HepG2 (cell line): ENCODE data around the gene C1orf50. TPM values are rescaled to one million over a fixed set of nuclear protein-coding genes. Genes with fewer than 3 reads are reported as not detected.

Experiments used
- AHR ChIP-seq: IDR thresholded peaks from 2 replicates; pipeline ENCODE4 v1.6.1; 2018; ENCODE audit warnings: missing genetic modification reagents, missing compliant biosample characterization
- HDAC2 ChIP-seq: sonication (generic); formaldehyde crosslinking; IDR thresholded peaks from 2 replicates; pipeline ENCODE4 v1.4.0; 2020; ENCODE audit warnings: missing genetic modification reagents
- HDAC6 ChIP-seq: fragments of 200-600 bp; sonication (generic); IDR thresholded peaks from 2 replicates; pipeline ENCODE4 v1.7.0; 2017; ENCODE audit warnings: mild to moderate bottlenecking, antibody characterized with exemption, low read length, low read depth
- HMG20B ChIP-seq: conservative IDR thresholded peaks from 2 replicates; pipeline ENCODE4 v1.6.1; 2016; ENCODE audit warnings: missing genetic modification reagents, missing compliant biosample characterization
- HNF1B ChIP-seq: sonication (generic); formaldehyde crosslinking; IDR thresholded peaks from 2 replicates; pipeline ENCODE4 v1.5.1; 2020; ENCODE audit warnings: mild to moderate bottlenecking, moderate library complexity, missing genetic modification reagents
- KDM3A ChIP-seq: IDR thresholded peaks from 2 replicates; pipeline ENCODE4 v1.6.1; 2018; ENCODE audit warnings: low read depth, missing compliant biosample characterization
- NAIF1 ChIP-seq: sonication (generic); formaldehyde crosslinking; IDR thresholded peaks from 2 replicates; pipeline ENCODE4 v1.5.0; 2020; ENCODE audit warnings: mild to moderate bottlenecking, missing genetic modification reagents, borderline replicate concordance
- PHF8 ChIP-seq: sonication (generic); formaldehyde crosslinking; IDR thresholded peaks from 2 replicates; pipeline ENCODE4 v1.5.0; 2020; ENCODE audit warnings: missing genetic modification reagents
- POGK ChIP-seq: sonication (generic); formaldehyde crosslinking; conservative IDR thresholded peaks from 2 replicates; pipeline ENCODE4 v1.8.0; 2022; ENCODE audit warnings: mild to moderate bottlenecking, moderate library complexity, missing genetic modification reagents
- RARG ChIP-seq: sonication (generic); formaldehyde crosslinking; IDR thresholded peaks from 2 replicates; pipeline ENCODE4 v1.4.0; 2020; ENCODE audit warnings: low read depth, mild to moderate bottlenecking, missing genetic modification reagents
- SALL2 ChIP-seq: sonication (generic); formaldehyde crosslinking; IDR thresholded peaks from 2 replicates; pipeline ENCODE4 v1.8.1; 2023; ENCODE audit warnings: mild to moderate bottlenecking, missing genetic modification reagents, inconsistent platforms
- SMAD3 ChIP-seq: sonication (generic); formaldehyde crosslinking; IDR thresholded peaks from 2 replicates; pipeline ENCODE4 v1.4.0; 2020; ENCODE audit warnings: missing genetic modification reagents
- ZFP36L2 ChIP-seq: sonication (generic); formaldehyde crosslinking; IDR thresholded peaks from 2 replicates; pipeline ENCODE4 v1.4.0; 2020; ENCODE audit warnings: missing genetic modification reagents
- ZNF572 ChIP-seq: sonication (generic); formaldehyde crosslinking; IDR thresholded peaks from 2 replicates; pipeline ENCODE4 v1.5.1; 2020; ENCODE audit warnings: mild to moderate bottlenecking, missing genetic modification reagents
- ZNF687 ChIP-seq: sonication (generic); formaldehyde crosslinking; IDR thresholded peaks from 2 replicates; pipeline ENCODE4 v1.5.1; 2020; ENCODE audit warnings: mild to moderate bottlenecking, missing genetic modification reagents, moderate library complexity
- polyA plus RNA-seq, 8 experiments: library from polyadenylated mRNA; depleted of rRNA in 3 of 8; stranded (reverse) in 7 of 8; unstranded in 1 of 8; fragments of >200 nt; fragmentation: Illumina TruSeq in 4 of 8; extraction: Trizol in 4 of 8; gene quantifications; 2 replicates each; pipeline versions ENCODE4 v1.2.1 to v1.2.3, GENCODE V29; 2011 to 2016; ENCODE audit warnings: low read depth in 4 of 8, missing spikeins in 1 of 8, mixed read lengths in 1 of 8; ENCODE audit not compliant: insufficient read depth in 1 of 8
- total RNA-seq, 5 experiments: library from RNA; depleted of rRNA; stranded (reverse); fragments of >200 nt; fragmentation: Illumina TruSeq; extraction: Trizol; gene quantifications; 2 replicates each; pipeline ENCODE4 v1.2.3, GENCODE V29; 2016; ENCODE audit warnings: low read depth in 1 of 5
- TF ChIP-seq, protein P1 (sequence below): sonication (generic); formaldehyde crosslinking; IDR thresholded peaks from 2 replicates; pipeline ENCODE4 v1.4.0; 2020; ENCODE audit warnings: missing genetic modification reagents
- TF ChIP-seq, protein P2 (sequence below): sonication (generic); formaldehyde crosslinking; IDR thresholded peaks from 2 replicates; pipeline ENCODE4 v1.4.0; 2020; ENCODE audit warnings: mild to moderate bottlenecking, missing genetic modification reagents

The C1orf50 gene
- total and polyA plus RNA-seq, 2 of the 13 experiments (the other 11 are each of a cell fraction or from before 2014, with no cell fraction given) = 4.3 to 4.8 TPM

DNA sequence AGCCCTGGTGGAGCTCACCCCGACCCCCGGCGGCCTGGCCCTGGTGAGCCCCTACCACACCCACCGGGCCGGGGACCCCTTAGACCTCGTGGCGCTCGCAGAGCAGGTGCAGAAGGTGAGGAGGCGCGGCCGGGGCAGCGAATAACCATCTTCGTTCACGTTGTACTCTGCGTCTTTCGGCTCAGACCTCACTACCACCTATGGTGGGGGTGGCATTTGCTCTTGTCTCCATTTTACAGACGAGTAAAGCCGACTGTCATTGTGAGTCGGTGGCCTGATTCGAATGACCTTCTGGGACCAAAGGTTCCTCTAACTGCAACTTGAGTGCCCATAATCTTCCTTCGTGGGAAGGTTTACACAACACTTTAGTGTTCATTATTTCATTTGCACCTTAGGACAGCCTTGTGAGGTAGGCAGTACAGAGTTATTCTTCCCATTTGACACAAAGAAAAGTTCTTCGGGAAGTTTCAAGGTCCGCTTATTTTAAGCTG, 506 bp downstream of the C1orf50 start (continued):
- TF ChIP-seq ZNF687 (CRISPR knock-in tag) (peak; percentile 44), AHR (CRISPR knock-in tag) (no peak), HMG20B (CRISPR knock-in tag) (no peak), HDAC2 (0 out of 2 replicates have a peak, but pooled peaks have one; percentile 17), PHF8 (no peak), HDAC6 (no peak), SMAD3 (CRISPR knock-in tag) (no peak), HNF1B (CRISPR knock-in tag) (no peak), POGK (peak; percentile 82), NAIF1 (CRISPR knock-in tag) (no peak), ZNF572 (CRISPR knock-in tag) (no peak), KDM3A (CRISPR knock-in tag) (no peak), ZFP36L2 (CRISPR knock-in tag) (no peak), RARG (no peak), SALL2 (CRISPR knock-in tag) (no peak)
- TF ChIP-seq, protein P1, sequence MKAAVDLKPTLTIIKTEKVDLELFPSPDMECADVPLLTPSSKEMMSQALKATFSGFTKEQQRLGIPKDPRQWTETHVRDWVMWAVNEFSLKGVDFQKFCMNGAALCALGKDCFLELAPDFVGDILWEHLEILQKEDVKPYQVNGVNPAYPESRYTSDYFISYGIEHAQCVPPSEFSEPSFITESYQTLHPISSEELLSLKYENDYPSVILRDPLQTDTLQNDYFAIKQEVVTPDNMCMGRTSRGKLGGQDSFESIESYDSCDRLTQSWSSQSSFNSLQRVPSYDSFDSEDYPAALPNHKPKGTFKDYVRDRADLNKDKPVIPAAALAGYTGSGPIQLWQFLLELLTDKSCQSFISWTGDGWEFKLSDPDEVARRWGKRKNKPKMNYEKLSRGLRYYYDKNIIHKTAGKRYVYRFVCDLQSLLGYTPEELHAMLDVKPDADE = no peak
- TF ChIP-seq, protein P2, sequence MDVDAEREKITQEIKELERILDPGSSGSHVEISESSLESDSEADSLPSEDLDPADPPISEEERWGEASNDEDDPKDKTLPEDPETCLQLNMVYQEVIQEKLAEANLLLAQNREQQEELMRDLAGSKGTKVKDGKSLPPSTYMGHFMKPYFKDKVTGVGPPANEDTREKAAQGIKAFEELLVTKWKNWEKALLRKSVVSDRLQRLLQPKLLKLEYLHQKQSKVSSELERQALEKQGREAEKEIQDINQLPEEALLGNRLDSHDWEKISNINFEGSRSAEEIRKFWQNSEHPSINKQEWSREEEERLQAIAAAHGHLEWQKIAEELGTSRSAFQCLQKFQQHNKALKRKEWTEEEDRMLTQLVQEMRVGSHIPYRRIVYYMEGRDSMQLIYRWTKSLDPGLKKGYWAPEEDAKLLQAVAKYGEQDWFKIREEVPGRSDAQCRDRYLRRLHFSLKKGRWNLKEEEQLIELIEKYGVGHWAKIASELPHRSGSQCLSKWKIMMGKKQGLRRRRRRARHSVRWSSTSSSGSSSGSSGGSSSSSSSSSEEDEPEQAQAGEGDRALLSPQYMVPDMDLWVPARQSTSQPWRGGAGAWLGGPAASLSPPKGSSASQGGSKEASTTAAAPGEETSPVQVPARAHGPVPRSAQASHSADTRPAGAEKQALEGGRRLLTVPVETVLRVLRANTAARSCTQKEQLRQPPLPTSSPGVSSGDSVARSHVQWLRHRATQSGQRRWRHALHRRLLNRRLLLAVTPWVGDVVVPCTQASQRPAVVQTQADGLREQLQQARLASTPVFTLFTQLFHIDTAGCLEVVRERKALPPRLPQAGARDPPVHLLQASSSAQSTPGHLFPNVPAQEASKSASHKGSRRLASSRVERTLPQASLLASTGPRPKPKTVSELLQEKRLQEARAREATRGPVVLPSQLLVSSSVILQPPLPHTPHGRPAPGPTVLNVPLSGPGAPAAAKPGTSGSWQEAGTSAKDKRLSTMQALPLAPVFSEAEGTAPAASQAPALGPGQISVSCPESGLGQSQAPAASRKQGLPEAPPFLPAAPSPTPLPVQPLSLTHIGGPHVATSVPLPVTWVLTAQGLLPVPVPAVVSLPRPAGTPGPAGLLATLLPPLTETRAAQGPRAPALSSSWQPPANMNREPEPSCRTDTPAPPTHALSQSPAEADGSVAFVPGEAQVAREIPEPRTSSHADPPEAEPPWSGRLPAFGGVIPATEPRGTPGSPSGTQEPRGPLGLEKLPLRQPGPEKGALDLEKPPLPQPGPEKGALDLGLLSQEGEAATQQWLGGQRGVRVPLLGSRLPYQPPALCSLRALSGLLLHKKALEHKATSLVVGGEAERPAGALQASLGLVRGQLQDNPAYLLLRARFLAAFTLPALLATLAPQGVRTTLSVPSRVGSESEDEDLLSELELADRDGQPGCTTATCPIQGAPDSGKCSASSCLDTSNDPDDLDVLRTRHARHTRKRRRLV (CRISPR knock-in tag) = no peak
